AG04450 (cell line): ENCODE data around the gene FBN2. TPM values are rescaled to one million over a fixed set of nuclear protein-coding genes. Genes with fewer than 3 reads are reported as not detected.

ENCODE experiments used
- CTCF ChIA-PET: fragments of 300-600, 350-600 bp; formaldehyde crosslinking; extraction: SDS; loops from one replicate; lab custom pipeline; 2022; ENCODE audit warnings: antibody characterized with exemption, inconsistent platforms; lab: Charles Lee
- POLR2A ChIA-PET: fragments of 350-600 bp; formaldehyde crosslinking; extraction: SDS; loops from one replicate; lab custom pipeline; 2021; ENCODE audit warnings: antibody characterized with exemption, inconsistent platforms; lab: Yijun Ruan, JAX
- DNase-seq: peaks from one replicate; pipeline ENCODE4 v3.0.0-alpha.2; 2011; ENCODE audit warnings: low read depth, low spot score
- H3K27ac ChIP-seq: one replicate; pipeline ENCODE4 v1.5.1; 2012; ENCODE audit warnings: low read depth, low read length, control low read depth
- H3K27me3 ChIP-seq: one replicate; pipeline ENCODE4 v1.6.0; 2012; ENCODE audit warnings: low read length; ENCODE audit not compliant: control insufficient read depth, insufficient read depth
- H3K4me3 ChIP-seq: 2 replicates; pipeline ENCODE4 v1.5.1; 2011; ENCODE audit warnings: mild to moderate bottlenecking, low read depth, low read length, control low read depth
- H3K9me3 ChIP-seq: 2 replicates; pipeline ENCODE4 v1.5.1; 2012; ENCODE audit warnings: low read length; ENCODE audit not compliant: control insufficient read depth, insufficient read depth
- CTCF ChIP-seq: IDR thresholded peaks from 2 replicates; pipeline ENCODE4 v1.5.1; 2011; ENCODE audit warnings: low read depth, low read length, control low read depth, inconsistent platforms
- polyA plus RNA-seq: library from polyadenylated mRNA; depleted of rRNA; stranded (reverse); fragments of >200 nt; gene quantifications from 2 replicates; pipeline ENCODE4 v1.2.3, GENCODE V29; 2011

Gene FBN2
- polyA plus RNA-seq, 1 experiment = 46.5 TPM

DNA sequence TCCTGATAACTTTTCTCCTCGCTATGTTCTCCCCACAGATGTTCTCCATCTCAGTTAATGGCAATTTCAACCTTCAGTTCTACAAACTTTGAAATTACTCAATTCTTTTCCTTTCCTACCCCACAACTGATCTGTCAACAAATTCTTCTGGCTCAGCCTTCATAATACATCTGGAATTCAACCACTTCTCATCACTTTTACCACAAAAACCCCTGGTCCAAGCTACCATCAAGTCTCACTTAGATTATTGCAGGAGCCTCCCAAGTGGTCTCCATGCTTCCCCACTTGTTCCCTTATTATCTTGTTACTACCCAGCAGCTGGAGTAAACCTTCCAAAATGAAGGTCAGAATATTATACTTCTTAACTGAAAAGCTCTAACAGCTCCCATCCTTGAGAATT lies 110.1 kb downstream of the FBN2 start:
- ChIA-PET POLR2A (no interaction called here), CTCF (no interaction called here)
- TF ChIP-seq CTCF = no peak
- DNase-seq = no peak
- Histone ChIP-seq H3K4me3 (no peak overlapping the region), H3K27ac (no peak overlapping the region), H3K27me3 (no peaks in the 10 kb centered on the region), H3K9me3 (no peaks in the 10 kb centered on the region)

DNA sequence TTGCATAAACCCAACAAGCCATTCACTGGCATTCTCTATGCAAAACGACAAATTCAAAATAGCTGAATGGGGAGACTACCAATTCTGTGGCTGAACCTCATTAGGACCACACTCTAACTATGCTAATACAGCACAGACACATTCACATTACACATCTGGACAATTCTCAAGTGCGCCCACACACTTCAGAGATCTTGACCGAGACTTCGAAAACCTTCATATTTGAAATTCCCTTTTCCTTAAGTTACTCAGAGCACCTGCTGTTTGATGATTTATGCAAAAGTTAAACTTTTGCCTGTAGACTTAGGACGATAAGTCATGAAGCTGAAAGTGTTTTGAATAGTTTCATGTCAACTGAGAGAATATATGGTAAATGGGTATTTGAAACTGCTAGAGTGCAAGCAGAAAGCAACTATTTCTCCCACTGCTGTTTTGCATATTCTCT lies 111.9 kb downstream of the FBN2 start:
- Histone ChIP-seq H3K27ac (no peak overlapping the region), H3K27me3 (no peaks in the 10 kb centered on the region), H3K4me3 (no peak overlapping the region), H3K9me3 (no peaks in the 10 kb centered on the region)
- ChIA-PET POLR2A (no interaction called here), CTCF (no interaction called here)
- no peak for DNase-seq
- TF ChIP-seq CTCF = no peak

GRCh38 chr5:128424646-128425045 lies 113.4 kb downstream of the FBN2 start:
- H3K27ac ChIP-seq = no peak overlapping the region
- H3K4me3 ChIP-seq = no peak overlapping the region
- POLR2A ChIA-PET = no interaction called here
- CTCF ChIA-PET = interaction anchor here (0.7 kb wide), 1 partner anchor 212 kb away, joined by 3 read pairs; no protein-coding TSS in a partner anchor
- TF ChIP-seq CTCF = no peak
- no peak for DNase-seq
- H3K9me3 ChIP-seq = no peaks in the 10 kb centered on the region
- H3K27me3 ChIP-seq = no peaks in the 10 kb centered on the region

DNA sequence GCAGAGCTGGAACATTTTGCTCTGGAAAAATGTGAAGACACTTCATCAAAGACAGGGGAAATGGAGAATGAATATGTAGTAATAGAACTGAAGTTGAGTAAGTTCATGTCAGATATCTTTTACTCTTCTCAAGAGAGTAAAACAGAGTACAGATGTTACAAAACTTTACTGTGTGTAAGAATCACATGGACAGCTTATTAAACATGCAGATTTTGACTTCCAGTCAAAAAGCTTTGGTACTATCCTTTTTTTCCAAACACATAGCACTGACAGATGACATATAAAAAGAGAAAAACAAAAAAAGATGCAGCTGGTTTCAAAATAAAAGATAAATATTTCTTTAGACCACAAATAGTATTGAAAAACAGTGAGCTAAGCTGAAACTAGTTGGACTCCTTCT lies 115.4 kb downstream of the FBN2 start:
- Histone ChIP-seq H3K27ac (no peak overlapping the region), H3K27me3 (no peaks in the 10 kb centered on the region), H3K9me3 (no peaks in the 10 kb centered on the region), H3K4me3 (no peak overlapping the region)
- DNase-seq = no peak
- TF ChIP-seq CTCF = no peak
- ChIA-PET POLR2A (no interaction called here), CTCF (no interaction called here)

DNA sequence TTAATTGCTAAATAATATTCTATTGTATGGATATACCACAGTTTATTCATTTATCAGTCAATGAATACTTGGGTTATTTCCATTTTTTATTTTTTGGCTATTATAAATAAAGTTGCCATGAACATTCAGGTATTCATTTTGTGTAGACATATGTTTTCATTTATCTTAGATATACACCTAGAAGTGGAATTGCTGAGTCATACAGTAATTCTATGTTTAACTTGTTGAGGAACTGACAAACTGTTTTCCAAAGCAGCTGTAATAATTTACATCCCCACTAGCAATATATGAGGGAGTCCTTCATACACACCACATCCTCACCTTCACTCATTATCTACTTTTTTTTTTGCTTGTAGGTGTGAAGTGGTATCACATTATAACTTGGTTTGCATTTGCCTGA lies 123.6 kb downstream of the FBN2 start:
- no peak overlapping the region for H3K4me3 ChIP-seq
- ChIA-PET POLR2A (no interaction called here), CTCF (no interaction called here)
- no peak for TF ChIP-seq CTCF
- H3K27me3 ChIP-seq = no peaks in the 10 kb centered on the region
- no peaks in the 10 kb centered on the region for H3K9me3 ChIP-seq
- H3K27ac ChIP-seq = no peak overlapping the region
- DNase-seq = no peak
